ENCODE measurements around the gene IQCH. TPM values are rescaled to one million over a fixed set of nuclear protein-coding genes. Genes with fewer than 3 reads are reported as not detected.

Gene IQCH
- total RNA-seq, 1 experiment from 2014 or later = 2.4 TPM

DNA sequence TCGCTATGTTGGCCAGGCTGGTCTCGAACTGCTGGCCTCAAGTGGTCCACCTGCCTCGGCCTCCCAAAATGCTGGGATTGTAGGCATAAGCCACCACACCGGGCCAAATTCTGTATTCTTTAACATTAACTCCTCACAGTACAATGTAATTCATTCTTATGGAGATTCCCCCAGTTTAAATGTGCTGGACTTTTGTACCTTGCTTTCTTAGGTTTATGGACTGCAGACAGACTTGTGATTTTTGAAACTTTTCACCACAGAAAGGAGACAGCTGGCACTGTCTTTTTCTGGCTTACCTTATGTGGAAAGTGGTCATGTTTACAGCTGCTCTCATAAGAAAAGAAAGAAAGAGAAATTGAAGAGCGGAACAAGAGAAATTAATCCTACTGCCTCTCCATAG, 103.8 kb downstream of the IQCH start:
- H3K36me3 Mint-ChIP-seq (ENCODE audit: insufficient read depth, unreplicated experiment) = no peaks in the 10 kb centered on the region
- no peaks in the 10 kb centered on the region for H3K9me3 Mint-ChIP-seq (ENCODE audit: unreplicated experiment)
- no peaks in the 10 kb centered on the region for H3K36me3 ChIP-seq (ENCODE audit: control insufficient read depth, insufficient read depth, low read length)
- BruUV-seq (replicated peaks) = no TSS peak
- intact Hi-C loops (cut with micrococcal nuclease; ENCODE audit: unreplicated experiment) = no loop called here
- TF ChIP-seq, protein P1, sequence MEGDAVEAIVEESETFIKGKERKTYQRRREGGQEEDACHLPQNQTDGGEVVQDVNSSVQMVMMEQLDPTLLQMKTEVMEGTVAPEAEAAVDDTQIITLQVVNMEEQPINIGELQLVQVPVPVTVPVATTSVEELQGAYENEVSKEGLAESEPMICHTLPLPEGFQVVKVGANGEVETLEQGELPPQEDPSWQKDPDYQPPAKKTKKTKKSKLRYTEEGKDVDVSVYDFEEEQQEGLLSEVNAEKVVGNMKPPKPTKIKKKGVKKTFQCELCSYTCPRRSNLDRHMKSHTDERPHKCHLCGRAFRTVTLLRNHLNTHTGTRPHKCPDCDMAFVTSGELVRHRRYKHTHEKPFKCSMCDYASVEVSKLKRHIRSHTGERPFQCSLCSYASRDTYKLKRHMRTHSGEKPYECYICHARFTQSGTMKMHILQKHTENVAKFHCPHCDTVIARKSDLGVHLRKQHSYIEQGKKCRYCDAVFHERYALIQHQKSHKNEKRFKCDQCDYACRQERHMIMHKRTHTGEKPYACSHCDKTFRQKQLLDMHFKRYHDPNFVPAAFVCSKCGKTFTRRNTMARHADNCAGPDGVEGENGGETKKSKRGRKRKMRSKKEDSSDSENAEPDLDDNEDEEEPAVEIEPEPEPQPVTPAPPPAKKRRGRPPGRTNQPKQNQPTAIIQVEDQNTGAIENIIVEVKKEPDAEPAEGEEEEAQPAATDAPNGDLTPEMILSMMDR (IDR thresholded peaks at IDR 0.05; ENCODE audit: insufficient read depth in 1 of 2, low read depth in 1 of 2, low read length in 1 of 2, severe bottlenecking in 1 of 2, unreplicated experiment in 1 of 2) = no peak
- ChIA-PET CTCF (no interaction called here), POLR2A (no interaction called here)
- no peaks in the 10 kb centered on the region for H3K4me1 Mint-ChIP-seq (ENCODE audit: low read depth, unreplicated experiment)
- no peak for DNase-seq
- no peak overlapping the region for H3K4me3 Mint-ChIP-seq (ENCODE audit: unreplicated experiment)
- no peaks in the 10 kb centered on the region for H3K9me3 ChIP-seq
- no peak overlapping the region for H3K27ac Mint-ChIP-seq (ENCODE audit: unreplicated experiment)
- H3K4me3 ChIP-seq (ENCODE audit: low read depth, low read length) = no peak overlapping the region
- H3K27me3 ChIP-seq (replicated peaks; ENCODE audit: control insufficient read depth, insufficient read depth, low read length) = no peaks in the 10 kb centered on the region
- H3K27me3 Mint-ChIP-seq (ENCODE audit: insufficient read depth, unreplicated experiment) = no peaks in the 10 kb centered on the region
- no peaks in the 10 kb centered on the region for H3K4me1 ChIP-seq

DNA sequence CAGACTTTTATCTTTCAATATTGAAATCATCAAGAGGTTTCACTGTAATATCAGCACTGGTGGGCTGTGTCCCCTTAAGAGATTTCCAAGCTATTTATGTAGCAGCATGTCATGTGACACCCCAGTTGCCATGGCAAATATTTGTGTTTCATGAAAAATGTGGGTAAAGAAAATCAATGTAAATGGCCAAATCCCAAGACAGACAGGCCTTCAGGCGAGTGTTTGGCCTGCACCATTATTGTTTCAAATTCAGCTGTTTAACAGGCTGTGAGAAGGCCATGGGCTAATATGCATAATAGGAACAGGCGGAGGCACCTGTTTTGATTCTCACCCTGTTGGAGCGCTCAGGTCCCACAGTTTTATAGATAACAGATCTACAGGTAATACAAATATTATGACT, 104.2 kb downstream of the IQCH start:
- Mint-ChIP-seq H3K36me3 (ENCODE audit: insufficient read depth, unreplicated experiment) (no peaks in the 10 kb centered on the region), H3K27ac (ENCODE audit: unreplicated experiment) (no peak overlapping the region), H3K9me3 (ENCODE audit: unreplicated experiment) (no peaks in the 10 kb centered on the region), H3K4me3 (ENCODE audit: unreplicated experiment) (no peak overlapping the region), H3K4me1 (ENCODE audit: low read depth, unreplicated experiment) (no peaks in the 10 kb centered on the region), H3K27me3 (ENCODE audit: insufficient read depth, unreplicated experiment) (no peaks in the 10 kb centered on the region)
- CTCF ChIA-PET = no interaction called here
- Histone ChIP-seq H3K27me3 (replicated peaks; ENCODE audit: control insufficient read depth, insufficient read depth, low read length) (no peaks in the 10 kb centered on the region), H3K4me3 (ENCODE audit: low read depth, low read length) (no peak overlapping the region), H3K36me3 (ENCODE audit: control insufficient read depth, insufficient read depth, low read length) (no peaks in the 10 kb centered on the region), H3K4me1 (no peaks in the 10 kb centered on the region), H3K9me3 (no peaks in the 10 kb centered on the region)
- TF ChIP-seq, protein P1 (IDR thresholded peaks at IDR 0.05; ENCODE audit: insufficient read depth in 1 of 2, low read depth in 1 of 2, low read length in 1 of 2, severe bottlenecking in 1 of 2, unreplicated experiment in 1 of 2) = no peak
- DNase-seq = no peak
- POLR2A ChIA-PET = no interaction called here
- no TSS peak for BruUV-seq (replicated peaks)
- intact Hi-C loops (cut with micrococcal nuclease; ENCODE audit: unreplicated experiment) = no loop called here

DNA sequence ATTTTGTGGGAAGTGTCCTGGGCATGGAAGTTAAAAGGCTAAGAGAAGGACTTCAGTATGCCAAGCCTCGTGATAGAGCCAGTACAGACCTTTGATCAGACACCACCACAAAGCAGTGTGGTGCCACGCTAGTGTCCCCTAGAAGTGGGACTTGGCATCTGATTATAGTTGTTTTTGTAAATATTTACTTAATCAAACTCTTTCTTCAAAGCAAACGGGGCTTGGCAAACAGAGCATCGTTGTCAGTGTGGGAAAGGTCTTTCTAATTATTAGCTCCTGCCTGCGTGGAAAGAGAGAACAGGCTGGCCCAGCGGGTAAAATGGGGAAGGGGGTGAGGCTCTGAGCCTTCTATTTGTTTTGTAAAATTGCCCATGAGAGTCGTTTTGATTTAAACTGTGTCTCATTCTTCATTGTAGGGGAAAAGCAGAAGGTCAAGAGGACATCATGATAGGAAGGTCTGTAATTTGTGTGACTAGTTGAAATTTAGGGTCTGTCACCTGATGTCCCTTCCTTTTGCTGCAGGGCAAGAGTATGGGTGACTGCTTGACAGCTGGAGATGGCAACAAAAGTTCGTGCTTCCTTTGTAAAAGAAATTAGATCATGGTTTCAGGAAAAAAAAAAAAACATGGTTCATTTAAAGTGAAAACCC, 105.0 kb downstream of the IQCH start:
- no peak for DNase-seq
- no TSS peak for BruUV-seq (replicated peaks)
- POLR2A ChIA-PET = no interaction called here
- intact Hi-C loops (cut with micrococcal nuclease; ENCODE audit: unreplicated experiment) = no loop called here
- no peak overlapping the region for H3K4me3 ChIP-seq (ENCODE audit: low read depth, low read length)
- no peak overlapping the region for H3K4me3 Mint-ChIP-seq (ENCODE audit: unreplicated experiment)
- H3K36me3 ChIP-seq (ENCODE audit: control insufficient read depth, insufficient read depth, low read length) = no peaks in the 10 kb centered on the region
- TF ChIP-seq, protein P1 (IDR thresholded peaks at IDR 0.05; ENCODE audit: insufficient read depth in 1 of 2, low read depth in 1 of 2, low read length in 1 of 2, severe bottlenecking in 1 of 2, unreplicated experiment in 1 of 2) = no peak
- H3K27me3 Mint-ChIP-seq (ENCODE audit: insufficient read depth, unreplicated experiment) = no peaks in the 10 kb centered on the region
- no peaks in the 10 kb centered on the region for H3K27me3 ChIP-seq (replicated peaks; ENCODE audit: control insufficient read depth, insufficient read depth, low read length)
- CTCF ChIA-PET = no interaction called here
- H3K9me3 ChIP-seq = no peaks in the 10 kb centered on the region
- no peaks in the 10 kb centered on the region for H3K4me1 ChIP-seq
- no peak overlapping the region for H3K27ac Mint-ChIP-seq (ENCODE audit: unreplicated experiment)
- no peaks in the 10 kb centered on the region for H3K4me1 Mint-ChIP-seq (ENCODE audit: low read depth, unreplicated experiment)
- H3K36me3 Mint-ChIP-seq (ENCODE audit: insufficient read depth, unreplicated experiment) = no peaks in the 10 kb centered on the region
- H3K9me3 Mint-ChIP-seq (ENCODE audit: unreplicated experiment) = no peaks in the 10 kb centered on the region
